ENCODE data around the gene CDH13. TPM values are rescaled to one million over a fixed set of nuclear protein-coding genes. Genes with fewer than 3 reads are reported as not detected.

CDH13 gene
- total and polyA plus RNA-seq, 2 experiments from 2014 or later, result 1.6 to 4.4 TPM

DNA sequence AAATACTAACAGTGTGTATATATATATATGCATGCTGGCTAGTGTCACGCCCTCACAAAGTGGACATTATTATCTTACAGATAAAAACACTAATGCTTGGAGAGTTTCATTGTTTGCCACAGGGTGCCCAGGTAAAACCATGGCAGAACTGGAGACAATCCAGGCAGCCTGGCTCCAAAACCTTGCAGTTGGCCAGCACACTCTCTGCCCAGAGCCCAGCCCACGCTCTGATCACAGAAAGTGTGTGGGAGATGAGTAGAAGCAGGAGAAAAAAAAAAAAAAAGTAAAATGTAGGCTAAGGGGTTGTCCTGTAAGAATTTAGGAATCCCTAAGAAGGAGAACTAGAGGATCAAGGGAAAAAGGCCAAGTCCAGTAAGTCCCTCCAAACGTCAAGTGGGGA, 538.0 kb downstream of the CDH13 start:
- Histone ChIP-seq H3F3A (replicated peaks; ENCODE audit: low read depth) (no peaks in the 10 kb centered on the region), H4K20me1 (replicated peaks; ENCODE audit: insufficient read depth) (no peaks in the 10 kb centered on the region), H3K27me3 (ENCODE audit: insufficient read depth) (no peaks in the 10 kb centered on the region), H2AFZ (no peak overlapping the region), H3K4me1 (ENCODE audit: insufficient read depth) (peaks cover 28% of the 10 kb centered on the region), H3K9me2 (ENCODE audit: insufficient read depth) (peaks cover 6% of the 10 kb centered on the region; the same call in 1 of the 2 replicates), H3K4me2 (peak overlapping the region; percentile 24), H3K79me2 (replicated peaks; ENCODE audit: insufficient read depth) (no peaks in the 10 kb centered on the region), H3K36me3 (ENCODE audit: insufficient read depth) (no peaks in the 10 kb centered on the region), H3K4me3 (no peak overlapping the region), H3K27ac (ENCODE audit: low read depth) (no peak overlapping the region)
- no peaks in the 10 kb centered on the region for H3K36me3 Mint-ChIP-seq (ENCODE audit: low read depth)
- ATAC-seq (no peak), DNase-seq (ENCODE audit: low spot score) (no peak)
- no peak overlapping the region for H3K4me3 Mint-ChIP-seq
- H3K4me1 Mint-ChIP-seq, result peaks cover 19% of the 10 kb centered on the region
- peaks cover 7% of the 10 kb centered on the region for H3K27me3 Mint-ChIP-seq (ENCODE audit: insufficient read depth, low read depth, poor library complexity)
- TF ChIP-seq EZH2phosphoT487 (IDR thresholded peaks at IDR 0.05; ENCODE audit: unreplicated experiment) (no peak), ZNF331 (CRISPR knock-in tag; IDR thresholded peaks at IDR 0.05; ENCODE audit: low read depth) (no peak), EZH2 (IDR thresholded peaks at IDR 0.05; ENCODE audit: low read depth, unreplicated experiment) (no peak), CREB1 (CRISPR knock-in tag; IDR thresholded peaks at IDR 0.05; ENCODE audit: low read depth) (no peak), JUNB (IDR thresholded peaks at IDR 0.05; ENCODE audit: unreplicated experiment) (no peak), POLR2AphosphoS5 (IDR thresholded peaks at IDR 0.05; ENCODE audit: low read depth) (no peak), ZNF114 (CRISPR knock-in tag; IDR thresholded peaks at IDR 0.05) (no peak), STAT1 (IDR thresholded peaks at IDR 0.05; ENCODE audit: unreplicated experiment) (no peak), NANOG (IDR thresholded peaks at IDR 0.05; ENCODE audit: borderline replicate concordance) (no peak)
- TF ChIP-seq, protein P1, sequence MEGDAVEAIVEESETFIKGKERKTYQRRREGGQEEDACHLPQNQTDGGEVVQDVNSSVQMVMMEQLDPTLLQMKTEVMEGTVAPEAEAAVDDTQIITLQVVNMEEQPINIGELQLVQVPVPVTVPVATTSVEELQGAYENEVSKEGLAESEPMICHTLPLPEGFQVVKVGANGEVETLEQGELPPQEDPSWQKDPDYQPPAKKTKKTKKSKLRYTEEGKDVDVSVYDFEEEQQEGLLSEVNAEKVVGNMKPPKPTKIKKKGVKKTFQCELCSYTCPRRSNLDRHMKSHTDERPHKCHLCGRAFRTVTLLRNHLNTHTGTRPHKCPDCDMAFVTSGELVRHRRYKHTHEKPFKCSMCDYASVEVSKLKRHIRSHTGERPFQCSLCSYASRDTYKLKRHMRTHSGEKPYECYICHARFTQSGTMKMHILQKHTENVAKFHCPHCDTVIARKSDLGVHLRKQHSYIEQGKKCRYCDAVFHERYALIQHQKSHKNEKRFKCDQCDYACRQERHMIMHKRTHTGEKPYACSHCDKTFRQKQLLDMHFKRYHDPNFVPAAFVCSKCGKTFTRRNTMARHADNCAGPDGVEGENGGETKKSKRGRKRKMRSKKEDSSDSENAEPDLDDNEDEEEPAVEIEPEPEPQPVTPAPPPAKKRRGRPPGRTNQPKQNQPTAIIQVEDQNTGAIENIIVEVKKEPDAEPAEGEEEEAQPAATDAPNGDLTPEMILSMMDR (conservative IDR thresholded peaks at IDR 0.05; ENCODE audit: low read depth in 2 of 2), result no peak
- TF ChIP-seq, protein P2, sequence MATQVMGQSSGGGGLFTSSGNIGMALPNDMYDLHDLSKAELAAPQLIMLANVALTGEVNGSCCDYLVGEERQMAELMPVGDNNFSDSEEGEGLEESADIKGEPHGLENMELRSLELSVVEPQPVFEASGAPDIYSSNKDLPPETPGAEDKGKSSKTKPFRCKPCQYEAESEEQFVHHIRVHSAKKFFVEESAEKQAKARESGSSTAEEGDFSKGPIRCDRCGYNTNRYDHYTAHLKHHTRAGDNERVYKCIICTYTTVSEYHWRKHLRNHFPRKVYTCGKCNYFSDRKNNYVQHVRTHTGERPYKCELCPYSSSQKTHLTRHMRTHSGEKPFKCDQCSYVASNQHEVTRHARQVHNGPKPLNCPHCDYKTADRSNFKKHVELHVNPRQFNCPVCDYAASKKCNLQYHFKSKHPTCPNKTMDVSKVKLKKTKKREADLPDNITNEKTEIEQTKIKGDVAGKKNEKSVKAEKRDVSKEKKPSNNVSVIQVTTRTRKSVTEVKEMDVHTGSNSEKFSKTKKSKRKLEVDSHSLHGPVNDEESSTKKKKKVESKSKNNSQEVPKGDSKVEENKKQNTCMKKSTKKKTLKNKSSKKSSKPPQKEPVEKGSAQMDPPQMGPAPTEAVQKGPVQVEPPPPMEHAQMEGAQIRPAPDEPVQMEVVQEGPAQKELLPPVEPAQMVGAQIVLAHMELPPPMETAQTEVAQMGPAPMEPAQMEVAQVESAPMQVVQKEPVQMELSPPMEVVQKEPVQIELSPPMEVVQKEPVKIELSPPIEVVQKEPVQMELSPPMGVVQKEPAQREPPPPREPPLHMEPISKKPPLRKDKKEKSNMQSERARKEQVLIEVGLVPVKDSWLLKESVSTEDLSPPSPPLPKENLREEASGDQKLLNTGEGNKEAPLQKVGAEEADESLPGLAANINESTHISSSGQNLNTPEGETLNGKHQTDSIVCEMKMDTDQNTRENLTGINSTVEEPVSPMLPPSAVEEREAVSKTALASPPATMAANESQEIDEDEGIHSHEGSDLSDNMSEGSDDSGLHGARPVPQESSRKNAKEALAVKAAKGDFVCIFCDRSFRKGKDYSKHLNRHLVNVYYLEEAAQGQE (IDR thresholded peaks at IDR 0.05; ENCODE audit: unreplicated experiment), result no peak
- TF ChIP-seq, protein P3, sequence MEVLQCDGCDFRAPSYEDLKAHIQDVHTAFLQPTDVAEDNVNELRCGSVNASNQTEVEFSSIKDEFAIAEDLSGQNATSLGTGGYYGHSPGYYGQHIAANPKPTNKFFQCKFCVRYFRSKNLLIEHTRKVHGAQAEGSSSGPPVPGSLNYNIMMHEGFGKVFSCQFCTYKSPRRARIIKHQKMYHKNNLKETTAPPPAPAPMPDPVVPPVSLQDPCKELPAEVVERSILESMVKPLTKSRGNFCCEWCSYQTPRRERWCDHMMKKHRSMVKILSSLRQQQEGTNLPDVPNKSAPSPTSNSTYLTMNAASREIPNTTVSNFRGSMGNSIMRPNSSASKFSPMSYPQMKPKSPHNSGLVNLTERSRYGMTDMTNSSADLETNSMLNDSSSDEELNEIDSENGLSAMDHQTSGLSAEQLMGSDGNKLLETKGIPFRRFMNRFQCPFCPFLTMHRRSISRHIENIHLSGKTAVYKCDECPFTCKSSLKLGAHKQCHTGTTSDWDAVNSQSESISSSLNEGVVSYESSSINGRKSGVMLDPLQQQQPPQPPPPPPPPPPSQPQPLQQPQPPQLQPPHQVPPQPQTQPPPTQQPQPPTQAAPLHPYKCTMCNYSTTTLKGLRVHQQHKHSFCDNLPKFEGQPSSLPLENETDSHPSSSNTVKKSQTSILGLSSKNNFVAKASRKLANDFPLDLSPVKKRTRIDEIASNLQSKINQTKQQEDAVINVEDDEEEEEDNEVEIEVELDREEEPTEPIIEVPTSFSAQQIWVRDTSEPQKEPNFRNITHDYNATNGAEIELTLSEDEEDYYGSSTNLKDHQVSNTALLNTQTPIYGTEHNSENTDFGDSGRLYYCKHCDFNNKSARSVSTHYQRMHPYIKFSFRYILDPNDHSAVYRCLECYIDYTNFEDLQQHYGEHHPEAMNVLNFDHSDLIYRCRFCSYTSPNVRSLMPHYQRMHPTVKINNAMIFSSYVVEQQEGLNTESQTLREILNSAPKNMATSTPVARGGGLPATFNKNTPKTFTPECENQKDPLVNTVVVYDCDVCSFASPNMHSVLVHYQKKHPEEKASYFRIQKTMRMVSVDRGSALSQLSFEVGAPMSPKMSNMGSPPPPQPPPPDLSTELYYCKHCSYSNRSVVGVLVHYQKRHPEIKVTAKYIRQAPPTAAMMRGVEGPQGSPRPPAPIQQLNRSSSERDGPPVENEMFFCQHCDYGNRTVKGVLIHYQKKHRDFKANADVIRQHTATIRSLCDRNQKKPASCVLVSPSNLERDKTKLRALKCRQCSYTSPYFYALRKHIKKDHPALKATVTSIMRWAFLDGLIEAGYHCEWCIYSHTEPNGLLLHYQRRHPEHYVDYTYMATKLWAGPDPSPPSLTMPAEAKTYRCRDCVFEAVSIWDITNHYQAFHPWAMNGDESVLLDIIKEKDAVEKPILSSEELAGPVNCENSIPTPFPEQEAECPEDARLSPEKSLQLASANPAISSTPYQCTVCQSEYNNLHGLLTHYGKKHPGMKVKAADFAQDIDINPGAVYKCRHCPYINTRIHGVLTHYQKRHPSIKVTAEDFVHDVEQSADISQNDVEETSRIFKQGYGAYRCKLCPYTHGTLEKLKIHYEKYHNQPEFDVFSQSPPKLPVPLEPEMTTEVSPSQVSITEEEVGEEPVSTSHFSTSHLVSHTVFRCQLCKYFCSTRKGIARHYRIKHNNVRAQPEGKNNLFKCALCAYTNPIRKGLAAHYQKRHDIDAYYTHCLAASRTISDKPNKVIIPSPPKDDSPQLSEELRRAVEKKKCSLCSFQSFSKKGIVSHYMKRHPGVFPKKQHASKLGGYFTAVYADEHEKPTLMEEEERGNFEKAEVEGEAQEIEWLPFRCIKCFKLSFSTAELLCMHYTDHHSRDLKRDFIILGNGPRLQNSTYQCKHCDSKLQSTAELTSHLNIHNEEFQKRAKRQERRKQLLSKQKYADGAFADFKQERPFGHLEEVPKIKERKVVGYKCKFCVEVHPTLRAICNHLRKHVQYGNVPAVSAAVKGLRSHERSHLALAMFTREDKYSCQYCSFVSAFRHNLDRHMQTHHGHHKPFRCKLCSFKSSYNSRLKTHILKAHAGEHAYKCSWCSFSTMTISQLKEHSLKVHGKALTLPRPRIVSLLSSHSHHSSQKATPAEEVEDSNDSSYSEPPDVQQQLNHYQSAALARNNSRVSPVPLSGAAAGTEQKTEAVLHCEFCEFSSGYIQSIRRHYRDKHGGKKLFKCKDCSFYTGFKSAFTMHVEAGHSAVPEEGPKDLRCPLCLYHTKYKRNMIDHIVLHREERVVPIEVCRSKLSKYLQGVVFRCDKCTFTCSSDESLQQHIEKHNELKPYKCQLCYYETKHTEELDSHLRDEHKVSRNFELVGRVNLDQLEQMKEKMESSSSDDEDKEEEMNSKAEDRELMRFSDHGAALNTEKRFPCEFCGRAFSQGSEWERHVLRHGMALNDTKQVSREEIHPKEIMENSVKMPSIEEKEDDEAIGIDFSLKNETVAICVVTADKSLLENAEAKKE (CRISPR knock-in tag; IDR thresholded peaks at IDR 0.05), result no peak
- TF ChIP-seq, protein P4, sequence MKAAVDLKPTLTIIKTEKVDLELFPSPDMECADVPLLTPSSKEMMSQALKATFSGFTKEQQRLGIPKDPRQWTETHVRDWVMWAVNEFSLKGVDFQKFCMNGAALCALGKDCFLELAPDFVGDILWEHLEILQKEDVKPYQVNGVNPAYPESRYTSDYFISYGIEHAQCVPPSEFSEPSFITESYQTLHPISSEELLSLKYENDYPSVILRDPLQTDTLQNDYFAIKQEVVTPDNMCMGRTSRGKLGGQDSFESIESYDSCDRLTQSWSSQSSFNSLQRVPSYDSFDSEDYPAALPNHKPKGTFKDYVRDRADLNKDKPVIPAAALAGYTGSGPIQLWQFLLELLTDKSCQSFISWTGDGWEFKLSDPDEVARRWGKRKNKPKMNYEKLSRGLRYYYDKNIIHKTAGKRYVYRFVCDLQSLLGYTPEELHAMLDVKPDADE (IDR thresholded peaks at IDR 0.05), result no peak
- no peak overlapping the region for H3K27ac Mint-ChIP-seq
- no peaks in the 10 kb centered on the region for H3K9me3 Mint-ChIP-seq

All from GM23338 (cell line).